ENCODE data around the gene MRPL14.

MRPL14 gene

GRCh38 chr6:44120692-44121443, 6.4 kb downstream of the MRPL14 start:
- no peak for DNase-seq

GRCh38 chr6:44119704-44120262, 7.5 kb downstream of the MRPL14 start:
- DNase-seq, result no peak

GRCh38 chr6:44117397-44118128, 9.7 kb downstream of the MRPL14 start:
- DNase-seq, result no peak

- DNase-seq, result no peak
These were observed 10.4 kb downstream of the MRPL14 start for GRCh38 chr6:44116641-44117382.

GRCh38 chr6:44115866-44116265, 11.4 kb downstream of the MRPL14 start:
- no peak for DNase-seq

GRCh38 chr6:44113414-44113813, 13.8 kb downstream of the MRPL14 start:
- DNase-seq, result no peak

- DNase-seq, result no peak
These were observed 15.5 kb downstream of the MRPL14 start for GRCh38 chr6:44111434-44112417.

- no peak for DNase-seq
These were observed 16.3 kb downstream of the MRPL14 start for GRCh38 chr6:44110966-44111365.

GRCh38 chr6:44110005-44110676, 17.1 kb downstream of the MRPL14 start:
- DNase-seq, result no peak

GRCh38 chr6:44109212-44109611, 18.0 kb downstream of the MRPL14 start:
- no peak for DNase-seq

GRCh38 chr6:44108471-44108870, 18.8 kb downstream of the MRPL14 start:
- no peak for DNase-seq

- DNase-seq, result no peak
These were observed 20.2 kb downstream of the MRPL14 start for GRCh38 chr6:44107017-44107416.

GRCh38 chr6:44105993-44106740, 21.1 kb downstream of the MRPL14 start:
- no peak for DNase-seq

GRCh38 chr6:44105146-44105545, 22.1 kb downstream of the MRPL14 start:
- DNase-seq, result no peak

- no peak for DNase-seq
These were observed 22.7 kb downstream of the MRPL14 start for GRCh38 chr6:44104481-44105021.

- no peak for DNase-seq
These were observed 24.7 kb downstream of the MRPL14 start for GRCh38 chr6:44102527-44102926.

GRCh38 chr6:44101832-44102231, 25.4 kb downstream of the MRPL14 start:
- no peak for DNase-seq

GRCh38 chr6:44100088-44100550, 27.1 kb downstream of the MRPL14 start:
- DNase-seq, result no peak

- DNase-seq, result no peak
These were observed 28.1 kb downstream of the MRPL14 start for GRCh38 chr6:44099192-44099591.

GRCh38 chr6:44097782-44098317, 29.4 kb downstream of the MRPL14 start:
- no peak for DNase-seq
